Smooth muscle cell (in vitro differentiated cells): Measurements from ENCODE around the gene TOR3A. TPM values are rescaled to one million over a fixed set of nuclear protein-coding genes. Genes with fewer than 3 reads are reported as not detected.

Experiments used
- DNase-seq: peaks from one replicate; lab custom pipeline; 2025; ENCODE audit not compliant: unreplicated experiment; lab: John Stamatoyannopoulos, UW
- H2AFZ ChIP-seq: fragments of 200-600 bp; sonication (generic); 2 replicates; pipeline ENCODE4 v1.6.0; 2016; ENCODE audit warnings: antibody characterized with exemption, low read depth, mild to moderate bottlenecking
- H3F3A ChIP-seq: fragments of 200-600 bp; sonication (generic); 2 replicates; pipeline ENCODE4 v1.6.0; 2017; ENCODE audit warnings: antibody characterized with exemption, low read depth
- H3K27ac ChIP-seq: fragments of 200-600 bp; sonication (generic); 2 replicates; pipeline ENCODE4 v1.5.1; 2016; ENCODE audit warnings: low read depth, mild to moderate bottlenecking
- H3K27me3 ChIP-seq: fragments of 200-600 bp; sonication (generic); 2 replicates; pipeline ENCODE4 v1.6.1; 2016; ENCODE audit warnings: low read depth, mild to moderate bottlenecking
- H3K36me3 ChIP-seq: fragments of 200-600 bp; sonication (generic); 2 replicates; pipeline ENCODE4 v1.5.1; 2016; ENCODE audit warnings: low read depth
- H3K4me1 ChIP-seq: fragments of 200-600 bp; sonication (generic); 2 replicates; pipeline ENCODE4 v1.5.1; 2016; ENCODE audit warnings: low read depth
- H3K4me2 ChIP-seq: fragments of 200-600 bp; sonication (generic); 2 replicates; pipeline ENCODE4 v1.6.0; 2016; ENCODE audit warnings: mild to moderate bottlenecking
- H3K4me3 ChIP-seq: fragments of 200-600 bp; sonication (generic); 2 replicates; pipeline ENCODE4 v1.5.1; 2016; ENCODE audit warnings: mild to moderate bottlenecking
- H3K79me2 ChIP-seq: fragments of 200-600 bp; sonication (generic); 2 replicates; pipeline ENCODE4 v1.6.0; 2016; ENCODE audit warnings: low read depth, mild to moderate bottlenecking
- H3K9ac ChIP-seq: fragments of 200-600 bp; sonication (generic); 2 replicates; pipeline ENCODE4 v1.6.0; 2016; ENCODE audit warnings: low read depth
- H3K9me3 ChIP-seq: fragments of 200-600 bp; sonication (generic); replicated peaks from 2 replicates; pipeline ENCODE4 v1.5.1; 2016; ENCODE audit warnings: low read depth
- H4K20me1 ChIP-seq: fragments of 200-600 bp; sonication (generic); 2 replicates; pipeline ENCODE4 v1.6.0; 2016; ENCODE audit warnings: low read depth
- CTCF ChIP-seq: fragments of 200-600 bp; sonication (generic); IDR thresholded peaks from 2 replicates; pipeline ENCODE4 v1.5.1; 2017; ENCODE audit warnings: borderline replicate concordance, mild to moderate bottlenecking, antibody characterized with exemption; ENCODE audit not compliant: insufficient read depth, poor library complexity, severe bottlenecking
- WGBS: methylation state at CpG from one replicate; pipeline ENCODE4 v1.1.7; 2016; ENCODE audit warnings: low lambda C conversion rate; 5-methylcytosine and 5-hydroxymethylcytosine counted together
- polyA plus RNA-seq: library from polyadenylated mRNA; unstranded; fragments of >200 nt; fragmentation: Nextera tagmentation; extraction: Ambion mirVana; gene quantifications from 2 replicates; pipeline ENCODE4 v1.2.1, GENCODE V29; 2016
- total RNA-seq: library from RNA; depleted of rRNA; stranded (reverse); fragments of >200 nt; gene quantifications from 2 replicates; pipeline ENCODE4 v1.2.3, GENCODE V29; 2014

The TOR3A gene
- total and polyA plus RNA-seq, 2 experiments from 2014 or later, result 13.0 to 16.6 TPM

- Histone ChIP-seq H3K4me3 (no peak overlapping the region), H3K27me3 (no peaks in the 10 kb centered on the region), H3K79me2 (no peaks in the 10 kb centered on the region), H2AFZ (no peak overlapping the region), H3K9ac (no peak overlapping the region), H3K4me1 (no peaks in the 10 kb centered on the region), H3F3A (no peaks in the 10 kb centered on the region), H3K9me3 (no peaks in the 10 kb centered on the region), H3K4me2 (no peak overlapping the region), H3K36me3 (peaks cover 20% of the 10 kb centered on the region), H4K20me1 (no peaks in the 10 kb centered on the region), H3K27ac (no peak overlapping the region)
- 94% methylated on average over 9 of the region's 9 CpGs for WGBS
- DNase-seq, result no peak
- no peak for TF ChIP-seq CTCF
Observed at GRCh38 chr1:179092896-179093461, 11.1 kb downstream of the TOR3A start.

- no peaks in the 10 kb centered on the region for H3K79me2 ChIP-seq
- no peak overlapping the region for H3K4me3 ChIP-seq
- no peak for TF ChIP-seq CTCF
- no peak for DNase-seq
- WGBS, result 93% methylated on average over 5 of the region's 5 CpGs
- no peaks in the 10 kb centered on the region for H3K4me1 ChIP-seq
- no peaks in the 10 kb centered on the region for H4K20me1 ChIP-seq
- H2AFZ ChIP-seq, result no peak overlapping the region
- no peak overlapping the region for H3K4me2 ChIP-seq
- H3K9me3 ChIP-seq, result no peaks in the 10 kb centered on the region
- no peak overlapping the region for H3K27ac ChIP-seq
- H3F3A ChIP-seq, result no peaks in the 10 kb centered on the region
- H3K27me3 ChIP-seq, result no peaks in the 10 kb centered on the region
- no peak overlapping the region for H3K9ac ChIP-seq
- H3K36me3 ChIP-seq, result peaks cover 20% of the 10 kb centered on the region
Observed at GRCh38 chr1:179094818-179095217, 12.9 kb downstream of the TOR3A start.

- Histone ChIP-seq H3K4me1 (no peaks in the 10 kb centered on the region), H3K4me3 (no peak overlapping the region), H4K20me1 (no peaks in the 10 kb centered on the region), H3K4me2 (no peak overlapping the region), H3K79me2 (no peaks in the 10 kb centered on the region), H3K9me3 (no peaks in the 10 kb centered on the region), H3K9ac (no peak overlapping the region), H3F3A (no peaks in the 10 kb centered on the region), H3K36me3 (peaks cover 20% of the 10 kb centered on the region), H3K27ac (no peak overlapping the region), H2AFZ (no peak overlapping the region), H3K27me3 (no peaks in the 10 kb centered on the region)
- no peak for DNase-seq
- no peak for TF ChIP-seq CTCF
- WGBS, result 93% methylated on average over 4 of the region's 4 CpGs
Observed at GRCh38 chr1:179095377-179095776, 13.5 kb downstream of the TOR3A start.

GRCh38 chr1:179095924-179096323, 14.1 kb downstream of the TOR3A start:
- no peak overlapping the region for H3K27ac ChIP-seq
- H3K9ac ChIP-seq, result no peak overlapping the region
- H3K4me3 ChIP-seq, result no peak overlapping the region
- H2AFZ ChIP-seq, result no peak overlapping the region
- no peak for TF ChIP-seq CTCF
- no peaks in the 10 kb centered on the region for H3K79me2 ChIP-seq
- DNase-seq, result no peak
- H4K20me1 ChIP-seq, result no peaks in the 10 kb centered on the region
- no peaks in the 10 kb centered on the region for H3K27me3 ChIP-seq
- no peaks in the 10 kb centered on the region for H3K4me1 ChIP-seq
- peaks cover 20% of the 10 kb centered on the region for H3K36me3 ChIP-seq
- no peaks in the 10 kb centered on the region for H3K9me3 ChIP-seq
- WGBS, result 93% methylated on average over 3 of the region's 3 CpGs
- H3F3A ChIP-seq, result no peaks in the 10 kb centered on the region
- no peak overlapping the region for H3K4me2 ChIP-seq
